ELF-1 (cell line): ENCODE results near the gene PAK1.
"Not testable (repeated sequence)": the region's sequence is repeated elsewhere in the genome, so short reads cannot be mapped to it uniquely, and the experiment has no call there.

Experiments
- DNase-seq: peaks from one replicate; pipeline ENCODE4 v3.0.0-alpha.2; 2016; ENCODE audit warnings: low read depth, low spot score

The PAK1 gene

GRCh38 chr11:77473801-77474683 lies at the start of gene PAK1:
TSS of gene PAK1 (minus strand) at chr11:77474094. CDS start at chr11:77392520, 81,574 bp downstream.
- peak; percentile 95 for DNase-seq

DNA sequence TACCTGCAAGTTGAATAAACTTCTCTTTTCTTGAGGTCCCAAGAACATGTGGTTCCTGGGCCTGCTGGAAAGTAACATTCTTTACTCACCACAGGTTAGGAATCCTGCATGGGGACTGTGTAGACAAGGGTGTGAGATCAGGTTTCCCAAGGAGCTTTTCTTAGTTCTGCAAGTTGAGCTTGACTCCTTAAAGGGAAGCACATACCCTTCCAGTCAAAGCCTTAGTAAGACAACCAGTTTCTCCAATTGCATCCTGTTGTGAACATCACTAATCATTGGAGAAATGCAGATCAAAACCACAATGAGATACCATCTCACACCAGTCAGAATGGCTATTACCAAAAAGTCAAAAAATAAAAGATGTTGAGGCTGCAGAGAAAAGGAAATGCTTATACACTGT lies 48.3 kb upstream of the PAK1 start:
- peak; percentile 14 for DNase-seq

DNA sequence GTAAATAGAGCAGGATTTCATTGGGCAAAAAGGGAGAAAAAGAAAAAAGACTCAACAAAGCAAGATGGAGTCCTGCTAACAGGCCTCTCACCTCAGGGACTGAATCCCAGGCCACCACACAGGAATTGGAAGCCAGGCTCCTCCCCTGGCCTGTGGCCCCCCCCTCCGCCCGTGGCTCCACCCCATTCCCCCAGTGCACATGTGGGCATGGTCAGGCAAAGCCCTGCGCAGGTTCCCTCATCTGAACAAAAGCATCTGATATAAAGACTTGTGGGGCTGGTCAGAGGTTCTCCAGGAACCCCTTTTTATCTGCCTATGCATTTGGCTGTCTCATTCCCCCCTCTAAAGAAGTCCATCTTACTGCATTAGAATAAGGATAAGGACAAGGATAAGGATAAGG lies 46.0 kb upstream of the PAK1 start:
- DNase-seq = no peak

- DNase-seq = no peak
Measured at GRCh38 chr11:77518471-77518870, 44.6 kb upstream of the PAK1 start.

DNA sequence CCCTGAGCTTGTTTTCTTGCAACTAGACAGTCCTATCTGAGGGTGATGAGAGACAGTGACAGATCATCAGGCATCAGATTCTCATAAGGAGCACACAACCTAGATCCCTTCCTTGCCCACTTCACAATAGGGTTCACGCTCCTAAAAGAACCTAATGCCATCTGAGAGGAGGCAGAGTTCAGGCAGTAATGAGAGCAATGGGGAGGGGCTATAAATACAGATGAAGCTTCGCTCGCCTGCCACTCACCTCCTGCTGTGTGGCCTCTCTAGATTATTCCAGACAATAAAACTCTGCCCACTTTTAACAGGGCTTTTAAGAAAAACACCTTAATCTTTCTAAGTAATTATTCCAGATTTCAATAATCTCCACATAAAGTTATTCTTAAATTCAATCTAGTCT lies 43.9 kb upstream of the PAK1 start:
- DNase-seq = no peak

GRCh38 chr11:77517226-77517625 lies 43.3 kb upstream of the PAK1 start:
- no peak for DNase-seq

DNA sequence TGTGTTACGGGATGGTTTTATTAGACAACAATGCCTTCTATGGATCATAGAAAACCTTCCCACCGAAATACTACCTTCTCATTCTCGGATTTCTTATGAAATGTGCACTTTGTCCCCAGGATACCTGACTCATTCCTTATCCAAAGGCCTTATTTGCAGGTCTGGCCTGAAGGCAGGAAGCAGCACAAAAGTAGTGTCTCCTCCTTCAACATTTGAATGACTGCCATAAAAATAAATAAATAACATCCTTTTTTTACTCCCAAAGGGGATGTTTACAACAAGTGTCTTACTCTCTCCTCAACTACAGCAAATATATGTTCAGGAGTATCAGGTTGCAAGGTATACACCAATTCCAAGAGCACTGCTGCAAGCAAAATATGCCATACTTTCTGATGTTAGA lies 41.6 kb upstream of the PAK1 start:
- no peak for DNase-seq

- no peak for DNase-seq
Measured at GRCh38 chr11:77515063-77515462, 41.2 kb upstream of the PAK1 start.

DNA sequence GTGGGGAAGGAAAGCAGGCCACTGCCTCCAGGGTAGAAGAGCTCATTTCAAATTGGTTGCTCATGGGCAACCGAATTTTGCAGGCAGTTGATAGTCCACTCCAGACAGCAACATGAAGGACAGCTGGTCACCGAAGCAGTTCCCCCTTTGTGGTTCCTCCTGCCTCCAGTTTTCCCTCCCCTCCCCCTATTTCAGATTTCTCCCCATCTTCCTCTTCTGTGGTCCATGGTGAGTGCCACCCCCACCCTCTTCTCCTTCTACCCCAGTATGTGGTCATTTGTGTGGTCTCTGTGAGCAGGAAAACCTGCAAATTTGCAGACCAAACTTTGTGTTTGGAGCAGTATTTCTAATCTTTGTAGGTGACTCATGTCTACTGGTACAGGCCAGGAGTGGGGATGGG lies 38.2 kb upstream of the PAK1 start:
- DNase-seq = no peak

DNA sequence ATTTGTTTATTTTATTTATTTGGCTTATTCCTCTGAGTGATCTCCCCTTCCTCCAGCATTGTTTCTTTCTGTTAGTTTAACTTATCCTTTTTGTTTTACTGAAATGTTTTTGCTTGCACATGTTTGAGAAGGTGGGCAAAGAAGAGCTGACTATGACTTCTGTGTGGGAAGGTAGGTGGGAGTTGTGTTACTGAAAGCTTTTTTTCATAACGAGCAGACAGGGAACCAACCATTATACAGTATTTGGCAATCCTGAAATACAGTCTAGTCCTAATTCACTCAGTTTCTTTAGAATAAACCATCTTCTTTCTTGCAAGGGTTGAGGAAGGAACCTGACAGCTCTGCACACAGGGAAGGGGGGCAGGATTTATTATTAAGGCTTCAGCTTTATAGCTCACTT lies 37.0 kb upstream of the PAK1 start:
- no peak for DNase-seq

GRCh38 chr11:77510095-77510494 lies 36.2 kb upstream of the PAK1 start:
- DNase-seq = no peak

- DNase-seq = no peak
Measured at GRCh38 chr11:77508019-77508418, 34.1 kb upstream of the PAK1 start.

- DNase-seq = no peak
Measured at GRCh38 chr11:77506857-77507256, 33.0 kb upstream of the PAK1 start.

DNA sequence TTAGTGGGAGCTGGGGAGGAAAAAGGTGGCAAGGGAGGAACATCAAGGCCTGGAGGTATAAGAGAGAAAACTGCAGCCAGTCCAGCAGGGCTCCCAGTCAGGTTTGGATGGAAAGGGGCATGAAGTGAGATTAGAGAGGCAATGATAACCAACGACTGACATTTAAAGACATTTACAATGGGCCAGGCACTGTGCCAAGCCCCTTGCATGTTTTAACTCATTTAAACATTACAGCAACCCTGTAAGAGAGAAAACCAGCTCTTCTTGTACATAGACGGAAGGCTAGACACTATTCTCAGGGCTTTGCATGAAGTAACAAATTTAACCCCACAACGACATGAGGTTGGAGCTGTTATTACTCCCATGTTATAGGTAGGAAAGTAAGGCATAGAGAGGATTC lies 32.1 kb upstream of the PAK1 start:
- no peak for DNase-seq

DNA sequence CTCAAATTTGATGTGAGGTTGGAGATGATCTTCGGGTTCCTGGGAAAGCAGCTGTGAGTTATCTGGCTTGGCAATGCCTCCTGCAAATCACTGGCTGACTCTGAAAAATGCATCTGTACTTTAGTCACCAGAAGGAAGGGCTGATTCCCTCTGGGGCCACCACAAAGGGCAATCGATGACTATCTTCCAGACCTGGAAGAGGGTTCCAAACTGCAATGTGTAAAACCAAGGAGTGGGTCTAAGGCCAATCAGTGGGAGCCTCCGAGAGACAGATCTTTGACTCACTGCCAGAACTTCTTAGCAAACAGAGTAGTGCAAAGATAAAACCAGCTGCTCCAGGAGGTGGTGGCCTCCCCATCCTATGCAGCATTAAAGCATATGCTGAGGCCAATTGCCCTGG lies 29.1 kb upstream of the PAK1 start:
- peak; percentile 9 for DNase-seq

- no peak for DNase-seq
Measured at GRCh38 chr11:77502346-77502905, 28.5 kb upstream of the PAK1 start.

GRCh38 chr11:77501758-77502157 lies 27.9 kb upstream of the PAK1 start:
- DNase-seq = no peak

GRCh38 chr11:77497368-77497767 lies 23.5 kb upstream of the PAK1 start:
- DNase-seq = no peak

DNA sequence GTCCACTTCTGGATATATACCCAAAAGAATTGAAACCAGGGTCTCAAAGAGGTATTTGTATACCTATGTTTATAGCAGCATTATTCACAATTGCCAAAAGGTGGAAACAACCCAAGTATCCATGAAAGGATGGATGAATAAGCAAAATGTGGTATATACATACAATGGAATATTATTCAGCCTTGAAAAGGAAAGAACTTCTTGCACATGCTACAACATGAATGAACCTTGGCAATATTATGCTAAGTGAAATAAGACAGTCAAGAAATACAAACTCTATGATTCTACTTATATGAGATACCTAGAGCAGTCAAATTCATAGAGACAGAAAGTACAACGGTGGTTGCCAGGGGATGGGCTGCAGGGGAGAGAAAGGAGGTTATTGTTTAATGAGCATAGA lies 21.6 kb upstream of the PAK1 start:
- DNase-seq = no peak

DNA sequence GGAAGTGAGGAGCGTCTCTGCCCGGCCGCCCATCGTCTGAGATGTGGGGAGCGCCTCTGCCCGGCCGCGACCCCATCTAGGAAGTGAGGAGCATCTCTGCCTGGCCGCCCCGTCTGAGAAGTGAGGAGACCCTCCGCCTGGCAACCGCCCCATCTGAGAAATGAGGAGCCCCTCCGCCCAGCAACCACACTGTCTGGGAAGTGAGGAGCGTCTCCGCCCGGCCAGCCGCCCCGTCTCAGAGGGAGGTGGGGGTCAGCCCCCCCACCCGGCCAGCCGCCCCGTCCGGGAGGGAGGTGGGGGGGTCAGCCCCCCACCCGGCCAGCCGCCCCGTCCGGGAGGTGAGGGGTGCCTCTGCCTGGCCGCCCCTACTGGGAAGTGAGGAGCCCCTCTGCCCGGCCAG lies 16.1 kb upstream of the PAK1 start:
- not testable (repeated sequence) for DNase-seq

DNA sequence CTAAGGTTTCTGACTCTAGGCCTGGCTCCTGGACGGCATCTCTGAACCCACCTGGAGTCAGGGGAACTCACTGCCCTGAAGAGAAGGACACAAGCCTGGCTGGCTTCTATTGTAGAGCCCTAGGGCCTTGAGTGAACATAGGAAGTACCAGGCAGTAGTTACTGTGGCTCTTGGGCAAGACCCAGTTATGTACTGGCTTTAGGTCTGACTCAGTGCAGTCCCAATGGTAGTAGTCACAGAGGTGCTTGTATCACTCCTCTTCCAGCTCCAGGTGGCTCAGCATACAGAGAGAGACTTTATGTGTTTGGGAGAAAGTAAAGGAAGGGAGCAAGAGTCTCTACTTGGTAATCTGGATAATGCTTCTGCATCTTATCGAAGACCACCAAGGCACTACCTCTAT lies 13.9 kb upstream of the PAK1 start:
- DNase-seq = no peak

GRCh38 chr11:77479746-77480352 lies 6.0 kb upstream of the PAK1 start:
- peak; percentile 38 for DNase-seq

DNA sequence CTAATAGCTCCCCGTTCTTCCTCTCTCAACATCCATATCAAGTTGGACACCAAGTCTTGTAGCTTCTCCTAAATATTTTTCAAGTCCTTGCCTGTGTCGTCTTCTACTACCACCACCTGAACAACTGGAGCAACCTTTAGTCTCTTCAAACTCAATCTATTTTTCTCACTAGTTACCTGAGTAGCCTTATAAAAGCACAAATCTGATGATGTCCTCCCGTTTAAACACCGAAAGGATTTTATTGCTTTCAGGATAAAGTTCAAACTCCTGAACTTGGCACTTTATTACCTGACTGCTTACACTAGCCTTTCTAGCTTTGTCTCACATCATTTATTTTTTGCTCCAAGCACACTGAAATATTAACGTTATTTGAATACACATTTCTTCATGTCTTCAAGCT lies 1.3 kb upstream of the PAK1 start:
- no peak for DNase-seq
